Esophagus squamous epithelium (tissue), 5 donors: ENCODE results near the gene ACAT2. TPM values are rescaled to one million over a fixed set of nuclear protein-coding genes. Genes with fewer than 3 reads are reported as not detected.

Source experiments
- DNase-seq: peaks from one replicate; lab custom pipeline; 2025; lab: John Stamatoyannopoulos, UW
- H3K27ac ChIP-seq, 4 donors: fragments of 200-600 bp; sonication (generic); one replicate each; pipeline ENCODE4 v1.5.1; 2016 to 2019; ENCODE audit warnings: mild to moderate bottlenecking in 1 of 4
- H3K27me3 ChIP-seq, 4 donors: fragments of 200-600 bp; sonication (generic); 1 replicate in 3 of 4; 2 replicates in 1 of 4; pipeline versions ENCODE4 v1.5.1 to v1.6.0; 2017 to 2021; ENCODE audit warnings: antibody characterized with exemption in 1 of 4
- H3K36me3 ChIP-seq, 3 donors: fragments of 200-600 bp; sonication (generic); one replicate each; pipeline ENCODE4 v1.5.1; 2016 to 2019
- H3K4me1 ChIP-seq, 3 donors: fragments of 200-600 bp; sonication (generic); one replicate each; pipeline ENCODE4 v1.5.1; 2017 to 2019
- H3K4me3 ChIP-seq, 4 donors: fragments of 200-600 bp; sonication (generic); 1 replicate in 3 of 4; 2 replicates in 1 of 4; pipeline ENCODE4 v1.5.1; 2016 to 2019; ENCODE audit warnings: mild to moderate bottlenecking in 2 of 4, moderate library complexity in 1 of 4
- H3K9me3 ChIP-seq, 3 donors: fragments of 200-600 bp; sonication (generic); one replicate each; pipeline ENCODE4 v1.5.1; 2016 to 2019
- CTCF ChIP-seq, 6 experiments: fragments of 450-650 bp in 4 of 6; fragments of 200-600 bp in 2 of 6; sonication (generic) in 2 of 6; IDR thresholded peaks; one replicate each; pipeline ENCODE4 v1.5.1; 2016 to 2019; ENCODE audit warnings: antibody characterized with exemption in 6 of 6, mild to moderate bottlenecking in 4 of 6, moderate library complexity in 4 of 6
- POLR2A ChIP-seq, 4 donors: fragments of 450-650 bp; IDR thresholded peaks; one replicate each; pipeline ENCODE4 v1.6.1; 2017; ENCODE audit warnings: antibody characterized with exemption in 4 of 4, mild to moderate bottlenecking in 4 of 4, moderate library complexity in 3 of 4
- WGBS, 2 donors: methylation state at CpG; one replicate each; pipeline ENCODE4 v1.1.5; 2018; 5-methylcytosine and 5-hydroxymethylcytosine counted together
- intact Hi-C: fragments of 100-400 bp; cut with DNase I; formaldehyde crosslinking; loops from one replicate; pipeline ENCODE4 v1.15.0; 2022
- total RNA-seq, 4 donors: library from RNA; depleted of rRNA; stranded (reverse); fragments of >200 nt; gene quantifications; one replicate each; pipeline ENCODE4 v1.1.0, GENCODE V29; 2016
- donor health status: DM: yes; HTN: yes; CAD: no.

ACAT2 gene
- total RNA-seq, 4 donors from 2014 or later = 24.9 to 56.8 (median 40.8) TPM

GRCh38 chr6:159788276-159788675, 26.4 kb downstream of the ACAT2 start:
- WGBS, 2 donors = 14 to 15% methylated on average over 15 of the region's 15 CpGs
- H3K9me3 ChIP-seq = no peaks in the 10 kb centered on the region
- peak overlapping the region in 3 of 4 donors; percentile 95 to 100 (median 99) for H3K27ac ChIP-seq
- H3K27me3 ChIP-seq = no peaks in the 10 kb centered on the region
- no peak for DNase-seq
- peaks cover 0 to 58% (median 12%) of the 10 kb centered on the region in 3 donors for H3K36me3 ChIP-seq
- H3K4me3 ChIP-seq = peak overlapping the region; percentile 68 to 96 (median 77)
- H3K4me1 ChIP-seq = peaks cover 14 to 56% (median 42%) of the 10 kb centered on the region in 3 donors
- intact Hi-C loops = loop anchor here (5.0 kb wide), 1 partner anchor 61 kb away; the partner anchor contains the start of gene WTAP
- TF ChIP-seq POLR2A (IDR thresholded peaks at IDR 0.05) (no peak), CTCF (IDR thresholded peaks at IDR 0.05) (no peak)

GRCh38 chr6:159788753-159789376, 27.0 kb downstream of the ACAT2 start:
- Histone ChIP-seq H3K4me1 (peaks cover 14 to 61% (median 42%) of the 10 kb centered on the region in 3 donors), H3K27me3 (no peaks in the 10 kb centered on the region), H3K27ac (peak overlapping the region; percentile 95 to 100 (median 98)), H3K36me3 (peaks cover 0 to 58% (median 12%) of the 10 kb centered on the region in 3 donors), H3K9me3 (no peaks in the 10 kb centered on the region), H3K4me3 (peak overlapping the region; percentile 68 to 96 (median 77))
- WGBS, 2 donors = 0 to 1% methylated on average over 14 to 29 of the region's 60 CpGs
- intact Hi-C loops = loop anchor here (5.0 kb wide), 1 partner anchor 62 kb away; the partner anchor contains the start of gene WTAP
- TF ChIP-seq POLR2A (IDR thresholded peaks at IDR 0.05) = no peak
- DNase-seq = peak; percentile 11

GRCh38 chr6:159789377-159790148, 27.7 kb downstream of the ACAT2 start, which contains the start of gene TCP1:
Gene TCP1, minus strand, starts transcription at chr6:159789602. Its CDS starts 134 bp downstream, at chr6:159789468.
- peak; percentile 98 for DNase-seq
- Histone ChIP-seq H3K4me3 (peak within 1 kb of the TSS; percentile 68 to 96 (median 77)), H3K36me3 (peaks cover 0 to 58% (median 9%) of the 10 kb centered on the region in 3 donors), H3K9me3 (no peaks in the 10 kb centered on the region), H3K27me3 (no peaks in the 10 kb centered on the region), H3K4me1 (peaks cover 14 to 67% (median 42%) of the 10 kb centered on the region in 3 donors), H3K27ac (peak within 1 kb of the TSS; percentile 95 to 100 (median 98))
- peak in 2 of 6 experiments; percentile 12 to 13 for TF ChIP-seq CTCF (IDR thresholded peaks at IDR 0.05)
- peak in 3 of 4 donors; percentile 93 to 97 (median 94) for TF ChIP-seq POLR2A (IDR thresholded peaks at IDR 0.05)
- intact Hi-C loops = loop anchor here (5.0 kb wide), 2 partner anchors 62 to 102 kb away; partner anchors contain the start of gene WTAP
- WGBS, 2 donors = 0% methylated on average over 22 to 30 of the region's 64 CpGs

GRCh38 chr6:159790149-159790955, 28.5 kb downstream of the ACAT2 start, which contains the start of gene MRPL18:
Gene MRPL18, plus strand, starts transcription at chr6:159790467. Its CDS starts 121 bp downstream, at chr6:159790588.
- peak within 1 kb of the TSS; percentile 95 to 100 (median 98) for H3K27ac ChIP-seq
- TF ChIP-seq POLR2A (IDR thresholded peaks at IDR 0.05) = peak in 3 of 4 donors; percentile 53 to 59 (median 56)
- no peak for TF ChIP-seq CTCF (IDR thresholded peaks at IDR 0.05)
- 1 to 2% methylated on average over 19 of the region's 56 CpGs for WGBS, 2 donors
- H3K4me1 ChIP-seq = peaks cover 14 to 70% (median 42%) of the 10 kb centered on the region in 3 donors
- H3K9me3 ChIP-seq = no peaks in the 10 kb centered on the region
- peak within 1 kb of the TSS; percentile 68 to 96 (median 77) for H3K4me3 ChIP-seq
- H3K27me3 ChIP-seq = no peaks in the 10 kb centered on the region
- H3K36me3 ChIP-seq = peaks cover 0 to 57% (median 7%) of the 10 kb centered on the region in 3 donors
- intact Hi-C loops = loop anchor here (5.0 kb wide), 1 partner anchor 103 kb away; no protein-coding TSS in a partner anchor
- DNase-seq = peak; percentile 70
